GM21737 (cell line): ENCODE measurements around the gene COP1.
"Not testable (repeated sequence)": the region's sequence is repeated elsewhere in the genome, so short reads cannot be mapped to it uniquely, and the experiment has no call there.

Experiments
- ATAC-seq: cut with Tn5 transposase; IDR thresholded peaks from one replicate; pipeline ENCODE4 v1.9.1; 2021; ENCODE audit warnings: mild to moderate bottlenecking, moderate library complexity; ENCODE audit not compliant: unreplicated experiment

COP1 gene

GRCh38 chr1:176051402-176051801 lies 155.7 kb downstream of the COP1 start:
- no peak for ATAC-seq

DNA sequence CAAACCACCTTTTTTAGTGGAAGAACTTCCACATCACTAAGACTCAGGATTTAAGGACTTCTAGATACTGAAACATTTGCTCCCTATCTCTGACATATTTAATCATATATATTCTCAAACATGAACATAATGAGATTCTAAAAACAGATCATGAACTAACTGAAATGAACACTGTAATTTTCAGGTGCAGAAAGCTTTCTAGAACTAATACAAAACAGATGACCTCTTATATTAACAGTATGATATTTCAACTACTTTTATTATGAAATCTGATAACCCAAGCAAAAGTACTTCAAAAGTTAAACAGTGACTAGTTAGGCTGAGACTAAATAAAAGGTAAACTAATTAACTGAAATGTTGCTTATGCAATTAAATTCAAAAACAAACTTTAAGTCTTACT lies 157.5 kb downstream of the COP1 start:
- ATAC-seq: no peak

GRCh38 chr1:176046926-176047325 lies 160.2 kb downstream of the COP1 start:
- no peak for ATAC-seq

DNA sequence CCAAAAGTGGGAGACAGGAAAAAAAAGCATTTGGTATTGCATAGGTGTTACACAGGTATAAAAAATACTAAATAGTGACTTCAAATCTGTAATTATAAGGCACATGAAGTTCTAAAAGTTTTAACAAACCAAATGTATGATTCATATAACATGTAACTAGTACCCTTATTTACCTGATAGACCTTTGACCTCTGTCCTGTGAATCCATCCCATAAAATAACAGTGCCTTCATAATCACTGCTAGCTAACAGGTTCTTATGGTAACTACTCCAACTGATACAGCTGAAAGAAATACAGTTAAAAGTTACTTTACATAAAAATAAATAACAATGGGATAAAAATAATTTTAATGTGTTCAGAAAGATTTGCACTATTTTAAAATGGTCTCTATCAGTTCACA lies 163.5 kb downstream of the COP1 start:
- ATAC-seq: no peak

- no peak for ATAC-seq
Measured at GRCh38 chr1:176033881-176034280, 173.2 kb downstream of the COP1 start.

- no peak for ATAC-seq
Measured at GRCh38 chr1:176033474-176033873, 173.6 kb downstream of the COP1 start.

GRCh38 chr1:176032040-176032645 lies 174.9 kb downstream of the COP1 start:
- ATAC-seq: no peak

GRCh38 chr1:176029609-176030008 lies 177.5 kb downstream of the COP1 start:
- ATAC-seq: no peak

GRCh38 chr1:176029155-176029554 lies 177.9 kb downstream of the COP1 start:
- no peak for ATAC-seq

DNA sequence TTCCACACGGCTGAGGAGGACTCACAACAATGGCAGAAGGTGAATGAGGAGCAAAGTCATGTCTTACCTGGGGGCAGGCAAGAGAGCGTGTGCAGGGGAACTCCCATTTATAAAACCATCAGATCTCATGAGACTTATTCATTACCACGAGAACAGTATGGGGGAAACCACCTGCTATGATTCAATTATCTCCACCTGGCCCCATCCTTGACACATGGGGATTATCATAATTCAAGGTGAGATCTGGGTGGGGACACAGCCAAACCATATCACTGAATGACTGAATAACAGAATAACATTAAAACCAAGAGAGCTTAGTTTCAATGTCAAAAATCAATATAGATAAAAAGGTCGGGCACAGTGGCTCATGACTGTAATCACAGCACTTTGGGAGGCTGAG lies 179.2 kb downstream of the COP1 start:
- not testable (repeated sequence) for ATAC-seq

DNA sequence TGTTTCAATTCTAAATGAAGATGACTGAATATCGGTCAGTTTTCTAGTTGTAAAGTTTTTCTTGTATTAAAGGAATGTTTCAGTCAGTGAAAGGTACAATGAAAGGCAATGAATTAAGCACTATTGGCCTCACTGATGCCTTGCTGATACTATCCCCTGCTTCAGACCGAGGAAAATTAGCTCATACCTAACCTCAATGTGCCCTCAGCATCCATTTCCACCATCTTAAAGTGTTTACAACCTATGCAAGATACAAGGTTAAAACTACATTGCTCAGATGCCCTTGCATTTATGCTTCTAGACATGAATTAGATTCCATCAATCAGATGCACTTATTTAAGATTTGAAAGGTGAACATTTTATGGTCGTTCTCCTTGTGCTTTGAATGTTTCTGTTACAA lies 184.5 kb downstream of the COP1 start:
- ATAC-seq: no peak

DNA sequence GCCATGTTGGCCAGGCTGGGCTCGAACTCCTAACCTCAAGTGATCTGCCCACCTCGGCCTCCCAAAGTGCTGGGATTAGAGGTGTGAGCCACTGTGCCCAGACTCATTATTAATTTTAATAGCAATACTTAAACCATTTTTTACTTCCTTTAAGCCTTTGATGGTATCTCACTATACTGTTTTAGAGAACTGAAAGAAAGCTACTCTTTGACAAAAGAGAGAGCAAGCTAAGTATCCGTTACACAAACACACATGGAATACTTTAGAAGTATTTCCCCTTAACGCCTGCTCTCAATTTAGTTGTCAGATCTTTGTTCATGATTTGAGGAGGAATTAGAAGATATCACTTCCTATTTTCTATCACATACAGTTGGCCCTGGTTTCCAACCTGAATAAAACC lies 189.4 kb downstream of the COP1 start:
- ATAC-seq: no peak

GRCh38 chr1:176009951-176010350 lies 197.1 kb downstream of the COP1 start:
- ATAC-seq: no peak

GRCh38 chr1:176007756-176008389 lies 199.2 kb downstream of the COP1 start:
- ATAC-seq: not testable (repeated sequence)

DNA sequence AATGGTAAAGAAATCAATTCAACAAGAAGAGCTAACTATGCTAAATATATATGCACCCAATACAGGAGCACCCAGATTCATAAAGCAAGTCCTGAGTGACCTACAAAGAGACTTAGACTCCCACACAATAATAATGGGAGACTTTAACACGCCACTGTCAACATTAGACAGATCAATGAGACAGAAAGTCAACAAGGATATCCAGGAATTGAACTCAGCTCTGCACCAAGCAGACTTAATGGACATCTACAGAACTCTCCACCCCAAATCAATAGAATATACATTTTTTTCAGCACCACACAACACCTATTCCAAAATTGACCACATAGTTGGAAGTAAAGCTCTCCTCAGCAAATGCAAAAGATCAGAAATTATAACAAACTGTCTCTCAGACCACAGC lies 212.4 kb downstream of the COP1 start:
- ATAC-seq: not testable (repeated sequence)

DNA sequence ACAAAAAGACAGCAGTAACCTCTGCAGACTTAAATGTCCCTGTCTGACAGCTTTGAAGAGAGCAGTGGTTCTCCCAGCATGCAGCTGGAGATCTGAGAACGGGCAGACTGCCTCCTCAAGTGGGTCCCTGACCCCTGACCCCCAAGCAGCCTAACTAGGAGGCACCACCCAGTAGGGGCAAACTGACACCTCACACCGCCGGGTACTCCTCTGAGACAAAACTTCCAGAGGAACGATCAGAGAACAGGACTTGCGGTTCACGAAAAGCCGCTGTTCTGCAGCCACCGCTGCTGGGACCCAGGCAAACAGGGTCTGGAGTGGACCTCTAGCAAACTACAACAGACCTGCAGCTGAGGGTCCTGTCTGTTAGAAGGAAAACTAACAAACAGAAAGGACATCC lies 214.3 kb downstream of the COP1 start:
- ATAC-seq: not testable (repeated sequence)

DNA sequence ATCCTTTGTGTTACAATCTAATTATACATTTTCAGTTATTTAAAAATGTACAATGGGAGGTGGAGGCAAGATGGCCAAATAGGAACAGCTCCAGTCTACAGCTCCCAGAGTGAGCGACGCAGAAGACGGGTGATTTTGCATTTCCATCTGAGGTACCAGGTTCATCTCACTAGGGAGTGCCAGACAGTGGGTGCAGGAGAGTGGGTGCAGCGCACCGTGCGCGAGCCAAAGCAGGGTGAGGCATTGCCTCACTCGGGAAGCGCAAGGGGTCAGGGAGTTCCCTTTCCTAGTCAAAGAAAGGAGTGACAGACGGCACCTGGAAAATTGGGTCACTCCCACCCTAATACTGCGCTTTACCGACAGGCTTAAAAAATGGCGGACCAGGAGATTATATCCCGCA lies 214.9 kb downstream of the COP1 start:
- ATAC-seq: not testable (repeated sequence)

DNA sequence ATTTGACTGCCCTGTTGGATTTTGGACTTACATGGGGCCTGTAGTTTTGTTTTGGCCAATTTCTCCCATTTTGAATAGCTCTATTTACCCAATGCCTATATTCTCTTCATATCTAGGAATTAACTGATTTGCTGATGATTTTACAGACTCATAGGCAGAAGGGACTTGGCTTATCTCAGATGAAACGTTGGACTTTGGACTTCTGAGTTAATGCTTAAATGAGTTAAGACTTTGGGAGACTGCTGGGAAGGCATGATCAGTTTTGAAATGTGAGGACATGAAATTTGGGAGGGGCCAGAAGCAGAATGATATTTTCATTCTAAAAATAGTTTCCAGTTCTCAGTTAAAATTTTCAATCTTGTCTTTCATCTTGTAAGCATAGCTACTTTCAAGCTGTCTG lies 222.3 kb downstream of the COP1 start:
- ATAC-seq: no peak

DNA sequence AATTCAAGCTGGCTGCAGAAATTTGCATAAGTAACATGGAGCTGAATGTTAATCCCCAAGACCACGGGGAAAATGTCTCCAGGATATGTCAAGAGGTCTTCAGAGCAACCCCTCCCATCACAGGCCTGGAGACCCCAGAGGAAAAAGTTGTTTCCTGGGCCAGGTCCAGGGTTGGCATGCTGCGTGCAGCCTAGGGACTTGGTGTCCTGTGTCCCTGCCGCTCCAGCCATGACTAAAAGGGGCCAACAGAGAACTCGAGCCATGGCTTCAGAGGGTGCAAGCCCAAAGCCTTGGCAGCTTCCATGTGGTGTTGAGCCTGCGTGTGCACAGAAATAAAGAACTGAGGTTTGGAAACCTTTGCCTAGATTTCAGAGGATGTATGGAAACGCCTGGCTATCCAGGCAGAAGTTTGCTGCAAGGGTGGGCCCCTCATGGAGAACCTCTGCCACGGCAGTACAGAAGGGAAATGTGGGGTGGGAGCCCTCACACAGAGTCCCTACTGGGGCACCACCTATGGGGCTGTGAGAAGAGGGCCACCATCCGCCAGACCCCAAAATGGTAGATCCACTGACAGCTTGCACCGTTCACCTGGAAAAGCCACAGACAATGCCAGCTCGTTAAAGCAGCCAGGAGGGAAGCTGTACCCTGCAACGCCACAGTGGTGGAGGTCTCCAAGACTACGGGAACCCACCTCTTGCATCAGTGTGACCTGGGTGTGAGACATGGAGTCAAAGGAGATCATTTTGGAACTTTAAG lies 222.9 kb downstream of the COP1 start:
- ATAC-seq: no peak

GRCh38 chr1:175983363-175983762 lies 223.7 kb downstream of the COP1 start:
- ATAC-seq: not testable (repeated sequence)

- no peak for ATAC-seq
Measured at GRCh38 chr1:175981128-175981527, 226.0 kb downstream of the COP1 start.

DNA sequence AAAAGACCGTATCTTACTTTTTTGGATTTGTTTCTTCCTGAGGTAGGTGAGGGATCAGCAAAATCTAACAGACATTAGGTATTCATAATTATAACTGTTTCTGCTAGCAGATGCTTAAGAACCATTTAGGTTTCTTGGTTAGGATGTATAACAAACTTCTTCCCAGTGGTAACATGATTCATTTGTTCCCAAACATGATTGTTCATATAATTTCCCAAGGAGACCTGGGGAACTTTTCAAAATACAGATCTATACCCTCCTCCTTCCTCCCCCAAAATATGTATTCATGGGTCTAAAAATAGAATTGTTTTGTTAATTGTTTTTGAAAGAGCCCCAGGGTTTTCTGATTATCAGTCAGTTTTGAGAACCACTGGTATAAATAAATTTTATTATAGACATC lies 228.2 kb downstream of the COP1 start:
- no peak for ATAC-seq
